Activated T-cell treated with anti-CD3 and anti-CD28 coated beads, Interleukin-2, amount 50 U/mL, for 1 hour (primary cell): ENCODE measurements around the gene ANKS1B.
"Not testable (repeated sequence)": the region's sequence is repeated elsewhere in the genome, so short reads cannot be mapped to it uniquely, and the experiment has no call there.

ENCODE experiments used
- DNase-seq: peaks from one replicate; pipeline ENCODE4 v3.0.0-alpha.2; 2020

Gene ANKS1B

DNA sequence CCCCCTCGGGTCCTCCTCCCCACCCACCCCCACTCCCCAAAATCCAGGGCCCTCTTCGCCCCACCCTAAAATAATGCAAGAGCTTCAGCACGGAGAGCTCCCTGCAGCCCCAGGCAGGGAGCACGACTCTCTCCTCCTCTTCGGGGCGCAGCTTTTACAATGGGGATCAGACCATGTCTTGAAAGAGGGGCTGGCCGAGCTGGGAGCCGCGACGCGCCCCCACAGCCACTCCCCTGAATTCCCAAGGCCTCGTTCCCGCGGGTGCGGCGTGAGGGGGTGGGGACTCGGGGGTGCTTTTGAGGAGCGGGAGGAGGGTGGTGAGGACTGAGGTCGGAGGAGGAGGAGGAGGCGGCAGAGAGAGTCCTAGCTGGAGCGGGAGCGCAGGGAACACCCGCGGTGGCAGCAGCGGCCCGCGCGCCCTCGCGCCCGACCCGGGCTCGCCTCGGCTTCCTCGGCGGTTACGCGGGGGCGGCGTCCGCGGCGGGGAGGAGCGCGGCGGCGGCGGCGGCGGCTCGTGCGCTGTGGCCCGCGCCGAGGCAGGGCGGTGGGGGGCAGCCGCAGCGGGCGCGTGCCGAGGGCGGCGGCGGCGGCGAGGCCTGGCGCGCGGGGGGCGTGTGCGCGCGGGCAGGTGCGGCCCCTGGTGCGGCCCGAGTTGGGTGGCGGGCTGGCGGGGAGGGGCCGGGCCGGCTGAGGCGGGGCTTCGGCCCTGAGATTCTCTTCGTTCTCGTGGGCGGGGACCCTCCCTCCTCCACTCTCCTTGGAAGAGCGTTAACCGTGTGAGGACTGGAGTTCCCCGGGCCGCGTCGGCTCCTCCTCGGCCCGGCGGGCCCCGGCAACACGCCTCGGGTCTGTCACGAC lies at the start of gene ANKS1B:
TSS of gene ANKS1B (minus strand) at position 666 of the 858 bp plus-strand sequence. CDS start 699 bp downstream, outside the sequence.
- no peak for DNase-seq

DNA sequence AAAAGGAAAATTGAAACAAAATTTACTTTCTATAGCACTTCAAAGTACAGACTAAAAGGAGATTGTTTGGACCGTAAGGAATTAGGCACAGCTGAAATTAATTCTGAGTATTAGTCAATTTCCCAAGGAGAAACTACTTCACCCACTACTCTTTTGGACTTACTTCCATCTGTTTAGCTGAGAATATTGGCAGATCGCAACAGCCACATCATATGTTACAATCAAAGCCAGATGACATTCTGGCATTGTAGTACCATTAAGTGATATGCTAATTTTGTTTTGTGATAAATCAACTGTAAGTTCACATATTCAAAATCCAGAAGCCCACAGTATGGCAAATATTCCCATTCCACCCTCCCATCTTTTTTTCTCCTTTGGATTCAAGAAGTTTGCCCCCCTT lies 47.1 kb upstream of the ANKS1B start:
- no peak for DNase-seq

DNA sequence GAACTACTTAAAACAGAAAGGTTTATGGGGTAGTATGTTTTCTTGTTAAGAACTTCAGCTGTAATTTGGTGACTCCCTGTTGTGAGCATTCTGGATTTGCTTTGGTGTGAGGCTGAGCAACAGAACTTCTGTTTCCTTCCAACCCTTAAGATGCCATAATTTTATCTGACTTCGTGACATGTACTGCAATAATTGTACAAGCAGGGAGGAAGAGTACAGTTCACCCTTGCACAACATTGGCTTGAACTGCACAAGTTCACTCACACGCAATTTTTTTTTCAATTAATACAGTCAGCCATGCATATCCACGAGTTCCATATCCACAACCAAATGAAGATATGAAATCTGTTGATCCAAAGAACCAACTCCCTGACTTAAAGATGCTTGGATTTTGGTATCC lies 42.9 kb upstream of the ANKS1B start:
- no peak for DNase-seq

DNA sequence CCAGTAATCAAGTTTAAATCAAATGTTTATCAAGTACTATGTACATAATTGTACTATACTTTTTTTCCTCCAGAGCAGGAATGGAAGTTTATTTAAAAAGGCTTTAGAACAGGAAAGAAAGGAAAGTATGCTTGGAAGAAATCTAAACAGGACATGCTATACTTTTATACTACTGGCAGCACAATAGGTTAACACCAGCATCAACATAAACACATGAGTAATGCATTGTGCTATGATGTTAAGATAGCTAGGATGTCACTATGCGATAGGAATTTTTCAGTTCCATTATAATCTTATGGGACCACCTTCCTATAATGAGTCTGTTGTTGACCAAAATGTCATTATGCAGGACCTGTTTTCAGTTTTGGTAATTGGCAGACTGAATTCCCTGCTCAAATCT lies 41.5 kb upstream of the ANKS1B start:
- DNase-seq = no peak

DNA sequence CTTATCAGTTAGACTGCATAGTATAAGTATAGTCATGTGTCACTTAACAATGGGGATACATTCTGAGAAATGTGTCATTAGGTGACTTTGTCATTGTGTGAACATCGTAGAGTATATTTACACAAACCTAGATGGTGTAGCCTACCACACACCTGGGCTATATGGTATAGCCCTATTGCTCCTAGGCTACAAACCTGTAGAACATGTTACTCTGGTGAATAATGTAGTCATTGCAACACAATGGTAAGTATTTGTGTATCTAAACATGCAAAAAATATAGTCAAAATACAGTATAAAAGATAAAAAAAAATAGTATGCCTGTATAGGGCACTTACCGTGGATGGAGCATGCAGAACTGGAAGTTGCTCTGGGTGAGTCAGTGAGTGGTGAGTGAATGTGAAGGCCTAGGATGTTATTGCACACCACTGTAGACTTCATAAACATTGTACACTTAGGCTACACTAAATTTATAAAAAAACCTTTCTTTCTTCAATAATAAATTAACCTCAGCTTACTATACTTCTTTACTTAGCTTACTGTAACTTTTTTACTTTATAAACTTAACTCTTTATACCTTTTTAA lies 40.3 kb upstream of the ANKS1B start:
- no peak for DNase-seq

DNA sequence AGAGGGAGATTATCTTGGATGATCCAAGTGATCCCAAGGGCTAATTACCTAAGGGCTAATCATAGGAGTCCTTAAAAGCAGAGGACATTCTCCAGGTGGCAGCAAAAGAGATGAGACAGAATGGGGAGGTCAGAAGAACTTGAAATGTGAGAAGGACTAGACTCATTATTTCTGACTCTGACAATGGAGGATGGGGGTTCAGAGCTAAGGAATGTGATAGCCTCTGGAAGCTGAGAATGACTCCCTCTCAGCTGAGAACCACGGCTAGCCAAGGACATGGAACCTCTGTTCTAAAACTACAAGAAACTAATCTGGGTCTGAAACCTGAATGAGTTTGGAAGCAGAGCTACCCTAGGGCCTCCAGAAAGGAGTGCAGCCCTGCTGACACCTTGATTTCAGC lies 35.6 kb upstream of the ANKS1B start:
- DNase-seq = no peak

DNA sequence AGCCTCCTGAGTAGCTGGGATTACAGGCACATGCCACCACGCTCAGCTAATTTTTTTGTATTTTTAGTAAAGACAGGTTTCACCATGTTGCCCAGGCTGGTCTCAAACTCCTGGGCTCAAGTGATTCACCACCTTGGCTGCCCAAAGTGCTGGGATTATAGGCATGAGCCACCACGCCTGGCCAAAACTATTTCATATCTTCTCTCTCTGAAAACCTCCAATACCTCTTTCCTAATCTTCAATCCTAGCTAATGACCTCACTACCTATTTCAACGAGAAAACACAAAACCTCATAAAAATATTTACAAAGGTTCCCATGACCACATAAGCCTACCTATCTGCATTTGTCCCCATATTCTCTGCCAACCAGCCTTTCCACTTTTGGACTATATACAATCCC lies 32.3 kb upstream of the ANKS1B start:
- DNase-seq = no peak

DNA sequence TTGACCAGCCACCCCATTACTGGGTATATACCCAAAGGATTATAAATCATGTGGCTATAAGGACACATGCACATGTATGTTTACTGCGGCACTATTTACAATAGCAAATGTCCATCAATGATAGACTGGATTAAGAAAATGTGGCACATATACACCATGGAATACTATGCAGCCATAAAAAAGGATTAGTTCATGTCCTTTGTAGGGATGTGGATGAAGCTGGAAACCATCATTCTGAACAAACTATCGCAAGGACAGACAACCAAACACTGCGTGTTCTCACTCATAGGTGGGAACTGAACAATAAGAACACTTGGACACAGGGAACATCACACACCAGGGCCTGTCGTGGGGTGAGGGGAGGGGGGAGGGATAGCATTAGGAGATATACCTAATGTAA lies 31.6 kb upstream of the ANKS1B start:
- DNase-seq = not testable (repeated sequence)

DNA sequence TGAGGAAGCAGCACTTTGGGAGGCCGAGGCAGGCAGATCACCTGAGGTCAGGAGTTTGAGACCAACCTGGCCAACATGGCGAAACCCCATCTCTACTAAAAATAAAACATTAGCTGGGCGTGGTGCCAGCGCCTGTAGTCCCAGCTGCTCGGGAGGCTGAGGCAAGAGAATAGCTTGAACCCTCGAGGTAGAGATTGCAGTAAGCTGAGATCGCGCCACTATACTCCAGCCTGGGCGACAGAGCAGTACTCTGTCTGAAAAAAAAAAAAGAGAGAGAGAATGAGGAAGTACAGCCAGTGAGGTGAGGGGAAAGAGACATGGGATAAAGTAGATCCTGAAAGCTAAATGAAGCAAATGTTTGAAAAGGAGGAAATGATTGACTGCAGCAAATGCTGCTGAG lies 21.1 kb upstream of the ANKS1B start:
- not testable (repeated sequence) for DNase-seq

DNA sequence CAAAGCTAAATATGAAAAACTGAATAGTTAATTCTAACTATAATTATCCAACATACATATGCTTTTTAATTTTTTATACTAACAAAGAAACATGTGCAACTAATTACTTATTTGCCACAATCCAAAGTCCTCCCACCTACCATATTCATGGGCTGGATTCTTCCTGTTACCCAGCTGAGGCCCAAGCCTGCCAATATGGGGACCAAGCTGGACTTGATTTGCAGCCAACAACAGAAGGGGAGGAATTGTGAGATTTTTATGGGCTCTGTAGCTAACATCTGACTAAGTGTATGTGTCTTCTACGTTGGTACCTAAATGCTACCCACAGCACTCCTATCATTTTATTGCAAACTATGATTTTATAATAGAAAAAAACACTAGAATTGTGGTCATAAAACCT lies 13.1 kb upstream of the ANKS1B start:
- no peak for DNase-seq

DNA sequence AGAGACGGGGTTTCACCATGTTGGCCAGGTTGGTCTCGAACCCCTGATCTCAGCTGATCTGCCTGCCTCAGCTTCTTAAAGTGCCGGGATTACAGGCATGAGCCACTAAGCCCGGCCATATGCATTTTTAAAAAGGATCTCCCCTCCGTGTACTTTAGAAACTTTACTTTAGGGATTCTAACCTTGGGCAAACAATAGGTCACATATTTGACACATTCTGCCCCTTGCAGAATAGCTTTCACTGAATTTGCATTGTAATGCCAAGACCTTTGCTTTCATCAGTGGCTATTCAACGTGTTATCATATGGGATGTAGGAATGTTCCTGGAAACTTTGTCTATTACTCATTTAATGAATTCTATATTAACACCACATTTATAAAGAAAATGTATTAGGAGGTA lies 11.4 kb upstream of the ANKS1B start:
- no peak for DNase-seq

DNA sequence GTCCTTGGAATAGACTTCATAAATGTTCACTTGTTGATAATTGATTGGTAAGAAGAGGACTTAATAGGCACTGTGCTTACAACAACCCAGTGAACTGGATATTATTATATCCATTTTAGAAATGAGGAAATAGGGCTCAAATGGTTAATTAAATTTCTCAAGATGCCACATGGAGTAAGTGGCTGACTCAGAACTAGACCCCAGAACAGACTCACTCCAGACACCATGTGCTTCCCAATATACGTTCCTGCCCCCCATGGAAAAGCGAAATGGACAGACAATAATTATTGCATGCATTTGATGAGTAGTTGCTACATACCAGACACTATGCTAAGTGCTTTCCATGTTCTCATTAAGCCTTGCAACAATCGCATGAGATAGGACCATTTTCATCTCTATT lies 895 bp upstream of the ANKS1B start:
- DNase-seq = no peak

DNA sequence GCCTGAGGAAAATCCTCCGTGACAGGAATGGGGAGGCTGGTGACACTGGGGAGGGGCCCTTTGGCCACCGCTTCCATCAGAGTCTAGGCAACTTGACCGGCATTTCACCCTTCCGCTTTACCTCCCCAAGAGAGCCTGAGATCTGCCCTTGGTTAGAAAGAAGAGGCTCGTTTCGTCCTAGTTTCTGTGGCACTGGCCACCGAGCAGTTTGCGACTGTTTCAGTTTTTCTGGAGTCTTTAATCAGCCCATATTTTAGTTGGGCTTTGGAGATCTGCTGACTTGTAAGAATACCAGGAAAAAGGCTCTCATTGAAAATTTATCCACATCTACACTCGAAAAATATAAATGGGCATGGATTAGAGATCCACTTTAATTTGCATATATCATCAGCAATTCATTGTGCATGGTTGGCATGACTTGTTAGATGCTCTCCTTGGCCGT lies 414 bp upstream of the ANKS1B start:
- DNase-seq = no peak

DNA sequence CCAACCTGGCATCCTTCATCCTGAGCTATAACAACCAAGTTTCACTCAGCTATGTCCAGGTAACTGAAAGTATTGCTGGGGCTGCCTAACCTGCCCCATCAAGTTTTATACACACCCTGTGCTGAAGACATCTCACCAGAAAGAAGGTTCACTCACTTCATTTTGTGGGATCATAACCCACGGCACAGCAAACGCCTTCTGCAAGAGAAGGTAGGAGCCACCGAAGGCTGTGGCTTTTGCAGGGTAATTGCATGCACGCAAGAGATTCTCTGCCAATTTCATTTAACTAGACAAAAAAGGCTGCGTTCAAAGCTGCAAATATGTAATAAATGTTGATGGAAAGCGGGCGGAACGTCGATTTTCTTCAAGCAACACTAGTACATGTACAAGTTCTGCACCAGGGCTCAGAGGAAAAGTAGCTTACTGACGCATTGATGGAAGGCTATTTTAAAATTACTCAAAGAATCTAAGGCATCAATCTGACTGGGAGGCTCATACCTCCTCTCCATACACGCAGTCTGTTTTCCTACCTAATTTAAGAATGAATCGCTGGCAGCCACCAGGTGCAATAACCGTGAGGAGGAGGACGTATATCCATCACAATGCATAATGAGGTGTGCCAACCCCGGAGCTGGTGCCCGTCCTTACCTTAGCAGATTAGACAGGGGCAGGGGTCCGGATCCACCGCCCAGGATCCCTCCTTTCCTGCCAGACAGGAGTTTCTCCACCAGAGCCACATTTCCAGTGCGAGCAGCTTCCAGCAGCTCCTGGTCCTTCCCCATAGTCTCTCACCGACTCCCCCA lies 1.1 kb downstream of the ANKS1B start:
- no peak for DNase-seq

DNA sequence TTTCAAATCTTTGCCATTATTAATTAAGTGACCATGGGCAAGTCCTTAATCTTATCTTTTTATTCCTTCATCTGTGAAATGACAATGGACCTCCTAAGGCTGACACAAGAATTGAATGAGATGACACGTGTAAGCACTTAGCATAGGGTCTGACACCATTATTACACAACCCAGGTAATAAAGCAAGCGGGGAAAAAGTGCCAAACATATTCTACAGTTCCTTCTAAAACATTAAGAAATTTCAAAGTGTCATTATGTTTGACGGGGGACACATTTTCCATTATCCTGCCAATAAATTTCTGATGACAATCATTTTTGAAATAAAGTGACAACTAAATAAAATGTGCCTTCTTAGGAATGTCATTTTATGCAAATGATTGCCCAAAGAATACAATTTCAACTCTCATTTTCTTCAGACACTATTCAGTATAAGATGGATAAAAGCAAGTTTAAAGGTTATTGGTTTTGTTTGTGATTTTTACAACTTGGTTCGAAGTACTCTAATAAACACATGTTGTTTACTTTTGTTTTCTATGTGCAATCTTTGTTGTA lies 3.0 kb downstream of the ANKS1B start:
- DNase-seq = no peak

DNA sequence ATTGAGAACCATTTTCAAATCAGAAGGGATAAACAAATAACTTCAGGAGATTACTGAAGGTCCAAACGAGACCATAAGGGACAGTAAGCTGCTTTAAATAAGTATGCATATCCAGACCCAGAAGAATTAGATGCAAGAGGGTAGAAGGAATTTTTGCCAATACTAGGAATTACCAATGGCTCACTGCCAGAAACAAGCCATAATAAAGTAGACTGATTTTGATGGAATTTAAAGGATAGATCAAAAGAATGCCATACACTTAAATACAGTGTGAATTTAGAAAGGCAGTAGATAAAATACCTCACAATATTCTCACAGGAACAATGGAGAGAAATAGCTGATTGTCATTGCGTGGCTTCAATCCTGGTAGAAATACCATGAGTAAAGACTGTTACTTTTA lies 5.3 kb downstream of the ANKS1B start:
- DNase-seq = no peak

DNA sequence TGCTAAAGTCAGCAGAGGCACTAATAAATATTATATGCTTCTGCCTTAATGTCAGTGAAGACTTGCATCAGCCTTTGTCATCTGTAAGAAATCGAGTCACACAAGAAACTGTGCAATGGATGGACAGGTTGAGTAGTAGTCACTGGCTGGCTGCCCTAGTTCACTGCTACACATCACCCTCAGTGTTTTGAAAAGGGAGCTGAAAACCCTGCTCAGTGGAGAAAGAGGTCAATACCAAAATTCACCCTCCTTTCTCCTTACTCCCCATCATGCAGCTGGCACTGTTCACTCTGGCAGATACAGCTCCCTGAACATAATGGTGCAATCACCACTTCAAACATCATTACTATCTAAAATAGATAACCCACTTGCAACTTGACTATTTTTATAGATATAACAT lies 6.6 kb downstream of the ANKS1B start:
- no peak for DNase-seq

DNA sequence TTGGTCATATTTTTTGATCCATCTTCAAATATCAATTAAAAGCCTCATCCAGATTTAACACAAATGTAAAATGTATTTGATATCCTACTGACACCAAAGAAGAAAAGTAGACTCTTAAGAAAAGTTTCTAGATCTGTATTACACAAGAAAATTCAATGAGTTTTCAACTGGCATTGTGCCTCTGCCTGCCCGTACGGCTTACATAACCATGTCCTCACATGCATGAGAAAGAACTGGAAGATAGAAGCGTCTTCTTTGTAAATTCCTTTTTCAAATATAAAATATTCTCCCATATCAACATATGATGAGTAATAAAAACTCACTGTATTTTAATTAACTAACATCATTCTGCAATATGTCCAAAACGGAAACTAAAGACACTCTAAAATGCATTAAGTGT lies 7.2 kb downstream of the ANKS1B start:
- DNase-seq = no peak

DNA sequence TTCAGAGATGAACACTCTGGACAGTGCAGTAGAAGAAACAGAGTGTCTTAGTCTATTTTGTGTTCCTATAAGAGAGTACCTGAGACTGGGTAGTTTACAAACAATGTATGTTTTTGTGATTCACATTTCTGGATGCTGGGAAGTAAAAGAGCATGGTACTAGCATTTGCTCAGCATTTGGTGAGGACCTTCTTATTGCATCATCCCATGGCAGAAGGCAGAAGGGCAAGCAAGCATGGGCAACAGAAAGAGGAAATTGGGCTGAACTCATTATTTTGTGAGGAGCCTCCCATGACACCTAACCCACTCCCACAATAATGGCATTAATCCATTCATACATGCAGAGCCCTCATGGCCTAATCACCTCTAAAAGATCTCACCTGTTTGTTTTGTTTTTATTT lies 8.0 kb downstream of the ANKS1B start:
- no peak for DNase-seq

DNA sequence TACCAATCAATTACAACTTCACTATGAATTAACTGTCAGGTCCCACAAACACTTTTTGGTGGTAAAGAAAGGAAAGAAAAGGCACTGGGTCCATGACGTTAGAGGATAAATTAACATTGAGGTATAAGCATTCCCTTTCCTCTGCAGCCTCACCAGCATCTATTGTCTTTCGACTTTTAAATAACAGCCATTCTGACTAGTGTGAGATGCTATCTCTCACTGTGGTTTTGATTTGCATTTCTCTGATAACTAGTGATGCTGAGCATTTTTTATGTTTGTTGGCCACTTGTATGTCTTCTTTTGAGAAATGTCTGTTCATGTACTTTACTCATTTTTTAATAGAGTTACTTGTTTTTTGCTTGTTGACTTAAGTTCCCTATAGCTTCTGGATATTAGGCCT lies 9.4 kb downstream of the ANKS1B start:
- DNase-seq = no peak

DNA sequence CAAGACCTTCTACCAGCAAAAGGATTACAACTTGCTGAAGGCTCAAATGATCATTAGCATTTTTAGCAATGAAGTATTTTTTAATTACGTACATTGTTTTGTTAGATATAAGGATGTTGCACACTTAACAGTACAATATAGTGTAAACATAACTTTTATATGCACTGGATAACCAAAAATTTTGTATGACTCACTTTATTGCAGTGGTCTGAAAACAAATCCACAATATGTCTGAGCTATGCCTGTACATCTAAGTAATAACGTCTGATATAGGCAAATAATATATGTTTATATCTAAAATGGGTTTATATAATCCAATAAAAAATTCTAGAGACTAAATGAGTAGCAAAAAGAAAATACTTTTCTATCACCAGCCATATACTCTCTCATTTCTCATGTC lies 10.6 kb downstream of the ANKS1B start:
- DNase-seq = no peak

DNA sequence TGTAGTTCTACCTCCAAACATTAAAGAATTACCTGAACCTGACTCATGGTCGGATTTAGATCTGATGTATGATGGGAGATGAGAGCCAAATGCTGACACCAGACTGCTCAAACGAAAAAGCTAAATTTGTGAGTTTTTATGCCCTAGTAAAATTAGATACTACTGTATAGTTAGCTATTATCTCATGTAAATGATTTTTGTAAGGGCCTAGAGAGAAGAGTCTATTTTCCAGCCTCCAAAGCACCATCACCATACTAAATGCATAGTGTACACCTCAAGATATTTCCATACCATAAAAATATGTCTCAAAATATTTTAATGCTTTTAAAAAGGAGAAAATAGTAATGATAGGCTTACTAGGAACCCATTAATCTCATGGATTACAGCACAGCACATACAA lies 18.3 kb downstream of the ANKS1B start:
- DNase-seq = no peak

DNA sequence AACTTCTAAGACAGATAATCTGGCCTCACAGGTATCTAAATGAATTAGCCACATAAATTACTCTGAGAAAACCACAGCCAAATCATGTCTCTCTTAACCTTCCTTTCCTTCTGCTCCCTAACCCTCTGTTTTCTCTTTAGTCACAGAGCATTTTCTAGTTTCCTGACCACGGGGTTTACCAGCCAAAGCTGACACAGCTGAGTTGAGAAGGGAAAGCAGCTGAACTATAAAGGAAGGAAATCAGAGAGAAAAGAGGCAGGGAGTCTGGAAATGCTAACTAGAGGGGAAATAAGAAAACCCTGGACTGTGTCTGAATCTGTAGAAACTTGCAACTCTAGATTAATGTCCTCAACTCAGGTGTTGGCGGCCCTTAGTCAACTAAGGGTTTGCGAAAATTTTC lies 24.4 kb downstream of the ANKS1B start:
- no peak for DNase-seq
